Erythroblast (primary cell): Measurements from ENCODE around the gene DYNLT2B.

ENCODE experiments used
- GATA1 ChIP-seq: IDR thresholded peaks from 2 replicates; pipeline ENCODE4 v1.6.1; 2011; ENCODE audit warnings: low read depth, mild to moderate bottlenecking, control low read depth, low read length, moderate library complexity
- POLR2A ChIP-seq: IDR thresholded peaks from 2 replicates; pipeline ENCODE4 v1.6.1; 2011; ENCODE audit warnings: mild to moderate bottlenecking, low read length

DNA sequence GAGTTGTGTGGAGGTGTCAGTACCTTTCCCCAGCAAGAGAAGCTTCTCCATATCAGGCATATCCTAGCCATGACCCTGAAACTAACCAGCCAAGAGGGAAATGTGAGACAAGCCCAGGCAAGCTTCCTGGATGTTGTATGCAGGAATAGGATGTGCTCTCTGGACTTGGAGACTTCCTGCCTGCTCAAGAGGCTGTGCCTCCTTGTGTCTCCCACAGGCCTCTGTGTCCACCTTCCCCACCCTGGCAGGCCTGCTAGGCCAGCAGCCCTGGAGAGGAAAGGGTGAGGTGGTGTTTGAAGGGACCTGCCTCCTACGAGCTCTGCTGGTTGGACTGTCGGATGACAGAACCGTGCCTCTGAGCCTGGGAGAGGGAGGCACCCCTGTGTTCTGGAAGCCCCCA is 2.1 kb upstream of the DYNLT2B start:
- TF ChIP-seq POLR2A (no peak), GATA1 (no peak)
